DOHH2 (cell line): Measurements from ENCODE around the gene EHD2.

Experiments
- H3F3A ChIP-seq: fragments of 200-600 bp; sonication (generic), shearing (Covaris generic); 2 replicates; pipeline ENCODE4 v1.6.0; 2016; ENCODE audit warnings: antibody characterized with exemption, mild to moderate bottlenecking; ENCODE audit not compliant: control insufficient read depth, insufficient read depth
- H3K27ac ChIP-seq: fragments of 200-600 bp; sonication (generic); 2 replicates; pipeline ENCODE4 v1.5.1; 2014; ENCODE audit warnings: low read depth, mild to moderate bottlenecking, low read length, moderate library complexity
- H3K27me3 ChIP-seq: fragments of 200-600 bp; sonication (generic); 2 replicates; pipeline ENCODE4 v1.6.1; 2014; ENCODE audit warnings: mild to moderate bottlenecking, low read length, mixed read lengths; ENCODE audit not compliant: control insufficient read depth
- H3K36me3 ChIP-seq: fragments of 200-600 bp; sonication (generic); 2 replicates; pipeline ENCODE4 v1.6.1; 2014; ENCODE audit warnings: mild to moderate bottlenecking, low read length, moderate library complexity, mixed read lengths; ENCODE audit not compliant: control insufficient read depth
- H3K4me1 ChIP-seq: fragments of 200-600 bp; sonication (generic); 2 replicates; pipeline ENCODE4 v1.6.1; 2014; ENCODE audit warnings: mild to moderate bottlenecking, low read length, mixed read lengths; ENCODE audit not compliant: control insufficient read depth
- H3K4me2 ChIP-seq: fragments of 200-600 bp; sonication (generic); 2 replicates; pipeline ENCODE4 v1.6.0; 2014; ENCODE audit warnings: mild to moderate bottlenecking, low read length, moderate library complexity
- H3K4me3 ChIP-seq: fragments of 200-600 bp; sonication (generic); 2 replicates; pipeline ENCODE4 v1.5.1; 2014; ENCODE audit warnings: mild to moderate bottlenecking, low read length, mixed read lengths
- H3K79me2 ChIP-seq: fragments of 200-600 bp; sonication (generic); 2 replicates; pipeline ENCODE4 v1.6.1; 2014; ENCODE audit warnings: mild to moderate bottlenecking, low read length, mixed read lengths; ENCODE audit not compliant: control insufficient read depth
- H3K9me2 ChIP-seq: fragments of 200-600 bp; sonication (generic); replicated peaks from 2 replicates; pipeline ENCODE4 v1.6.1; 2014; ENCODE audit warnings: mild to moderate bottlenecking, low read length, mixed read lengths; ENCODE audit not compliant: control insufficient read depth
- H3K9me3 ChIP-seq: fragments of 200-600 bp; sonication (generic); 2 replicates; pipeline ENCODE4 v1.6.1; 2014; ENCODE audit warnings: antibody characterized with exemption, low read length, mixed read lengths; ENCODE audit not compliant: control insufficient read depth, insufficient read depth
- H4K20me1 ChIP-seq: fragments of 200-600 bp; sonication (generic); 2 replicates; pipeline ENCODE4 v1.6.0; 2014; ENCODE audit warnings: low read depth, mild to moderate bottlenecking, antibody characterized with exemption, low read length, moderate library complexity; ENCODE audit not compliant: control insufficient read depth, insufficient read depth
- CTCF ChIP-seq: fragments of 200-600 bp; sonication (generic); IDR thresholded peaks from one replicate; pipeline ENCODE4 v1.5.1; 2014; ENCODE audit warnings: antibody characterized with exemption, mild to moderate bottlenecking, low read depth, low read length; ENCODE audit not compliant: poor library complexity, severe bottlenecking
- EZH2phosphoT487 ChIP-seq: fragments of 200-600 bp; sonication (generic); IDR thresholded peaks from 2 replicates; pipeline ENCODE4 v1.6.1; 2017; ENCODE audit warnings: borderline replicate concordance, mild to moderate bottlenecking, antibody characterized with exemption, low read length, moderate library complexity, mixed read lengths

EHD2 gene

GRCh38 chr19:47720669-47721422 is 7.6 kb downstream of the EHD2 start:
- H3K79me2 ChIP-seq = no peaks in the 10 kb centered on the region
- no peak overlapping the region for H3K4me2 ChIP-seq
- H4K20me1 ChIP-seq = no peaks in the 10 kb centered on the region
- H3F3A ChIP-seq = no peaks in the 10 kb centered on the region
- no peak overlapping the region for H3K4me3 ChIP-seq
- H3K27ac ChIP-seq = no peak overlapping the region
- no peaks in the 10 kb centered on the region for H3K36me3 ChIP-seq
- peaks cover 6% of the 10 kb centered on the region for H3K27me3 ChIP-seq
- TF ChIP-seq CTCF = no peak
- TF ChIP-seq EZH2phosphoT487 = no peak
- H3K9me3 ChIP-seq = no peaks in the 10 kb centered on the region
- no peaks in the 10 kb centered on the region for H3K9me2 ChIP-seq
- peaks cover 6% of the 10 kb centered on the region; the same call in 1 of the 2 replicates for H3K4me1 ChIP-seq

GRCh38 chr19:47723581-47723940 is 10.3 kb downstream of the EHD2 start:
- no peaks in the 10 kb centered on the region for H3K36me3 ChIP-seq
- H3K9me3 ChIP-seq = no peaks in the 10 kb centered on the region
- peaks cover 14% of the 10 kb centered on the region; the same call in 1 of the 2 replicates for H3K4me1 ChIP-seq
- H3K27me3 ChIP-seq = peaks cover 6% of the 10 kb centered on the region
- H3F3A ChIP-seq = no peaks in the 10 kb centered on the region
- no peaks in the 10 kb centered on the region for H3K9me2 ChIP-seq
- no peak overlapping the region for H3K4me3 ChIP-seq
- no peaks in the 10 kb centered on the region for H4K20me1 ChIP-seq
- no peak overlapping the region for H3K4me2 ChIP-seq
- no peaks in the 10 kb centered on the region for H3K79me2 ChIP-seq
- H3K27ac ChIP-seq = no peak overlapping the region
- TF ChIP-seq CTCF (no peak), EZH2phosphoT487 (no peak)

GRCh38 chr19:47725759-47726401 is 12.7 kb downstream of the EHD2 start:
- Histone ChIP-seq H3K79me2 (no peaks in the 10 kb centered on the region), H3K36me3 (no peaks in the 10 kb centered on the region), H3K4me3 (no peak overlapping the region), H3K27me3 (peaks cover 11% of the 10 kb centered on the region), H3K27ac (no peak overlapping the region), H4K20me1 (no peaks in the 10 kb centered on the region), H3F3A (no peaks in the 10 kb centered on the region), H3K9me3 (no peaks in the 10 kb centered on the region), H3K4me2 (no peak overlapping the region), H3K4me1 (peaks cover 14% of the 10 kb centered on the region; the same call in 1 of the 2 replicates), H3K9me2 (no peaks in the 10 kb centered on the region)
- TF ChIP-seq EZH2phosphoT487 (no peak), CTCF (no peak)
